ENCODE measurements around the gene PIGU.

- TF ChIP-seq CTCF (IDR thresholded peaks at IDR 0.05) (no peak), POLR2A (IDR thresholded peaks at IDR 0.05) (no peak), EP300 (IDR thresholded peaks at IDR 0.05) (no peak)
Observed at GRCh38 chr20:34710568-34710839, 33.6 kb upstream of the PIGU start.
